Measurements from ENCODE around the gene PPP1R3F. TPM values are rescaled to one million over a fixed set of nuclear protein-coding genes. Genes with fewer than 3 reads are reported as not detected.
"Not testable (repeated sequence)": the region's sequence is repeated elsewhere in the genome, so short reads cannot be mapped to it uniquely, and the experiment has no call there.

PPP1R3F gene
- total RNA-seq, 2 experiments from 2014 or later: 3.2 to 3.5 TPM

DNA sequence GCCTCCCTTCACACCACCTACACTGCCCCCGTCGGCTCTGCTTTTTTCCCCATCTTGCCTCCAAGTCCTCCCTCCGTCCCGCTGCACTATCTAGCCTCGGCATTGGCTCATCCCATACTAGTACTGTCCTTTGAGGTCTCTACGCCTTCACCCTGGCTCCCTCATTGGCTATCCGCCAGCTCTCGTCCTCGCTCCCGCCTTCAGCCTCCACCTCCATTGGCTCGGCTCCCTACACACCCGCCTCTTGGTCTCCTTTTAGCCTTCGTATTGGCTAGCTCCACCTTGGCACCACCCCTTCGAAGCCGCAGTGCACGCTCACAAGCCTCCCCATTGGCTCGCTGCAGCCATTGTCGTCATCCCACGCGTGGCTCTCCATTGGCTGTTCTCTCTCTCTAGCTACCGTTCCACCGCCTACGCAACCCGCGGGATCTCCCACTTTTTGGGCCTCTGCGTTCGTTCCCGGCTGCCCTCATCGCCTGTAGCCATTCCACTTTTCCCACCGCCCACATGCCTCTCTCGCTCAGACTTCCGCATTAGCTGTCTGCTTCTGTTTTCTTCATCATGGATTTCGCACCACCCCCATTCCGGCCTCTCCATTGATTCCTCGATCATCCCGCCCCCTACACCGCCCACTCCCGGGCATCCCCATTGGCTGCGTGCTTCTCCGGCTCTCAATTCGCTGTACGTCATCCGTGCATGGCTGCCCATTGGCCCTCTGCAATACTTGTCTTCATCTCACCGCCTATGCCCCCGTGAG, 405 bp upstream of the PPP1R3F start:
- ChIA-PET POLR2A (interaction anchor here (0.8 to 0.9 kb wide), 4 partner anchors 9 to 103 kb away, joined by 3 to 5 read pairs (median 3); no protein-coding TSS in a partner anchor), CTCF (no interaction called here)

DNA sequence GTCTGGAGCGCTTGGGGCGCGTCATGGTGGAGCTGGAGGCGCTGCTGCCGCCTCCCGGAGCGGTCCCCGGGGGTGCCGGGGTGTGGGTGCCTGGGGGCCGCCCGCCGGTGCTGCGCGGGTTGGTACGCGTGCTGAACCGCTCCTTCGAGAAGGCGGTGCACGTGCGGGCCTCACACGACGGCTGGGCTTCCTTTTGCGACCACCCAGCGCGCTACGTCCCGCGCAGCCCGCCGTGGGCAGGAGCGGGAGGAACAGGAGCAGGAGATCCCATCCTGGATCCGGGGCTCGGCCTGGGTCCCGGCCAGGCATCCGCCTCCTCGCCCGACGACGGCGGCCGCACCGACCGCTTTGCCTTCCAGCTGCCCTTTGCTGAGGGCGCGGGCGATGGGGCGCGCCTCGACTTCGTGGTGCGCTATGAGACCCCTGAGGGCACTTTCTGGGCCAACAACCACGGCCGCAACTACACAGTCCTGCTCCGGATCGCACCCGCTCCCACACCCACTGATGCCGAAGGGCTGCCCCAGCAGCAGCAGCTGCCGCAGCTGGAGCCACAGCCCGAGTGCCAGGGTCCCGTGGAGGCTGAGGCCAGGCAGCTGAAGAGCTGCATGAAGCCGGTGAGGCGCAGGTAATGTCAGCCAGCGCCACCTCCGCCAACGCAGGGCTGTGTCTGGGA, 792 bp downstream of the PPP1R3F start:
- ChIA-PET CTCF (no interaction called here), POLR2A (interaction anchor here (0.6 kb wide), 1 partner anchor 150 kb away, joined by 3 read pairs; no protein-coding TSS in a partner anchor)

DNA sequence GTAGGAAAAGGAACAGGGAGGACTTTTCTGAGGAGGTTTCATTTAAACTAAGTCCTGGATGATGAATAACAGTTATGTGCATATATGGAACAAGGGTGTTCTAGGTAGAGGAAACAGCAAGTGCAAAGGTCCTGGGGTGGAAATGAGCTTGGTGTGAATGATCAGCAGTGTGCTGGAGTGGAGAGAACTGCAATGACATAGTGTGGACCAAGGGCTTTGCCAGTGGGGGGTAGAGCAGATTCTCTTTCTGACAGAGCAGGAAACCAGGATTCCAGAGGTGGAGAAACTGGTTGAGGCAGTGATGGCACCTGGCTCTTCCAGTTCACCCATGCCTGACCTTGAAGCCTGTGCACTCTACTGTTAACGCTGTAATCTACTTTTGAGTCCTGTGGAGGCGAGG, 1.7 kb downstream of the PPP1R3F start:
- ChIA-PET CTCF (no interaction called here), POLR2A (no interaction called here)

DNA sequence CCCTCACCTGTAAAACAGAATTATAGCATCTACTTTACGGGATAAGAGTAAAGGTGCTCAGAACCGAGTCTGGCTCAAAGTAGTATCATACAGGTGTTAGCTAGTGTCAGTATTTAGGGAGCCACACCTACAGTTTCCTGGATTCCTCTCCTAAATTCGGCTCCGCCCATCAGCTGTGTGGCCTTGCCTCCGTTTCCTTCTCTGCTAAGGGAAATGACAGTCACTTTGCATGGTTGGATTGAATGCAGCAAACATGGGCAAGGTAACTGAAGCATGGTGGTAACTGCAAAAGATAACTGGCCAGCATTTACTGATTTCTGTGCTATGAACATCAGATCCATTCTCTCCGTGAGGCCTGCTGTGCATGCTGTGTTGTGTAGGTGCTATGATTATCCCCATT, 2.8 kb downstream of the PPP1R3F start:
- ChIA-PET CTCF (interaction anchor here (0.9 to 1.2 kb wide), 2 partner anchors 9 to 80 kb away, joined by 5 read pairs; no protein-coding TSS in a partner anchor), POLR2A (interaction anchor here (0.6 to 1.1 kb wide), 3 partner anchors 8 to 1692 kb away, joined by 3 to 12 read pairs (median 6); partner anchors contain the start of gene FOXP3)

DNA sequence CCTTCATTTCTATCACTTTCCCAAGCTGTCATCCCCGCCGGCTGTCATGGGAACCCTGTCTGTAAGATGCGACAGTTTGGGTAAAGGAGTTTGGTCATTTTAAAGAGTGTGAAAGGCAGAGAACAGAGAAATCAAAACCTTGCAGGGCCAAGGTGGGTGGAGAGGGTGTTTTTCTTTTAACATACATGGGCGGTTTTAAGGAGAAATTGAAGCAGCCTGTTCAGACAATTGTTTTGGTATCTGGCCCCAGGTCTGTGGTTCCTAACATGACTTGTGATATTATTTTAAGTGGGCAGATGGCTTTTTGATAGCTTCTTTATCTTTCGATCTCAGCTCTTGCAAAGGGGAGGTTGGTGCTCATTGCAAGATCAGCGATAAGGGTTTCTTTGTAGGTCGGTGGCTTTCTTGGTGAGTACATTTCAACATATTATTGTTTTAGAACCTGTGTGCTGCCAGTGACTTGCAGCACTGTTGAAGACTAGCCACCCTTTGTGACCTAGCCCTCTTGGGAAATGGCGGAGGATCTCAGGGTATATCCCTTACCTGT, 3.7 kb downstream of the PPP1R3F start:
- CTCF ChIA-PET: interaction anchor here (0.9 to 1.2 kb wide), 2 partner anchors 10 to 80 kb away, joined by 5 read pairs; no protein-coding TSS in a partner anchor
- POLR2A ChIA-PET: interaction anchor here (0.6 to 1.1 kb wide), 2 partner anchors 9 to 1692 kb away, joined by 3 to 12 read pairs; partner anchors contain the start of gene FOXP3

DNA sequence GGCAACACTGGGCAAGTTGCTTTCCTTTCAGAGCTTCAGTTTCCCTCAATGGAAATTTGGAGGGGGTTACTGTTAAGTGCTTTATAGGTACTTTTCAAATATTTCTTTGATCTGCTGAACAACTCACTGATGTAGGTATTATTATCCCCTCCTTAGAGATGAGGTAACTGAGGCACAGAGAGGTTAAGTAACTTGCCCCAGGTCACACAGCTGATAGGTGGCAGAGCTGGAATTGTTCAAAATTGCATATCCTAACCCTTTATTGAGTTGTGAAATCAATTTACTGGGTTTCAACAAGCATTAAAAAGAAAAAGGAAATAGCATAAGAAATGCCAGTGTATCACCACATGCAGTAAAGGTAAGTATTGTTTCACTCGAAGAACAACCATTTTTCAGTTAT, 6.6 kb downstream of the PPP1R3F start:
- ChIA-PET CTCF (no interaction called here), POLR2A (no interaction called here)

DNA sequence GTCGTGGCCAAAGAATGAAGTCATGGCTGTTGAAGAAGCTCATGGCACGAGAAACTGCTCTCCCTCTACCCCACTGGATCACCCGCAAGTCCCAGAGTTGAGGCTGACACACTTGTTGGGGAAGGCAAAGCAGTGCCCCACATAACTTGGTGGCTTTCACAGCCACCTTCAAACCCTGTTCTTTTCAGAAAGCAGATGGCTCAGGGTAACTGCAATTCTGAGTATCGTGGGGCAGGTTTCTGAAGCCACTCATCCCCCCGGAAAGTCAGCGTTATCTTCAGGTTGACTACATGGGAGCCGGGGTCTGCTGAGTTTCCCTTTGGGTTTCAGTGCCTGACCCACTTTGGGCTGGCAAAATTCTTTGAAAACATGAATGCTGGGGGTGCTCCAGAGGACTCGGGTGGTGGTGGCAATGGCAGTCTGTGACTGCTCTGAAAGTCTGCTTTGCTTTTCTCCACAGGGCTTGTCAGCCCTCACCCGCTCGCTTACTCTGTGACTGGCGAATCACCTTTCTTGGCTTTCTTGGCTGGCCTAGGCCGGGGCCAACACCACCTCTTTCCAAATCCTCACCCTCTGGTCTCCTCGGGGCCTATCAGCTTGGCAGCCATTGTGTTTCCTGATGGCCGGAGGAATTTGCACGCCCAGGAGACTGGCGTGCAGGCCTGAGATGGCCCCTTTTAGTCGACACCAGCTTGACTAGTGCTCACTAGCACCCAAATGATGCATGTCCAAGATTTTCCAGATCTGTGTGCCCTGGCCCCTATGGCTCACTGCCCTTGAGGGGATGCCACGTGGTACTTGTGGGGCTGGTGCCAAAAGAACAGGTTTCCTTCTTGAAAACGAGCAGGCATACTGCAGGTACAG, 7.3 kb downstream of the PPP1R3F start:
- ChIA-PET POLR2A (no interaction called here), CTCF (no interaction called here)

DNA sequence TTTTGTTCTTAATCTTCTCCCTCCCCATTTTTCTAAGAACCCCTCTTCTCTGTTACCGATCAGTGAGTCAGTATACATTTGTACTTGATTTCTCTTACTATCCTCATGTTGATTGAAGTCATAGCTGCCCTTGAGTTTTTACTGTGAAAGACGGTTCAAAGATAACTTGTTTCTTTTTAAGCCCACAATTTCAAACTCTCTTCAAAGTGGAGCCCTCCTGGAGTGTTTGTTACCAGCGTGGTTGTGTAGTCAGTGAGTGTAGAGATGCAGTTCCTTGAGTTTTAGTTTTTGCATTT, 7.9 kb downstream of the PPP1R3F start:
- ChIA-PET CTCF (no interaction called here), POLR2A (no interaction called here)

DNA sequence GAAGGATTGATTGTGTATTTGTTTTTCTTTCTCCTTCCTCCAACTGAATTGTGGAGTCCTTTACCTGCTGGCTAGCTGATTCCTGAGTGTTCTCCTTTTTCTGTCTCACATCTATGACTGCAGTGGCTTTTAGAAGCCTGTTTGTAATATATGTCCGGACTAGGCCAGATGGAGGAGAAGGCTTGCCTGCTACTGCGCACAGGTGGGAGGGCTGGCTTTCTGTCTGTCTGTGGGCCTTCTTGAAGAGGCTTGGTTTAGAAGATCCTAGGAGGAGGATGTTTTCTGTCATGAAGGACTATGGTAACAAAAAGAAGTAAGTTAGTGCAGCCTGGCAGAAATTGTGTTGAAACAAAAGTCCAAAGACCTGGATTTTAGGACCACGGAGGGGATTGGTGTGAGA, 8.5 kb downstream of the PPP1R3F start:
- ChIA-PET POLR2A (interaction anchor here (0.7 kb wide), 1 partner anchor 9 kb away, joined by 3 read pairs; no protein-coding TSS in a partner anchor), CTCF (no interaction called here)

DNA sequence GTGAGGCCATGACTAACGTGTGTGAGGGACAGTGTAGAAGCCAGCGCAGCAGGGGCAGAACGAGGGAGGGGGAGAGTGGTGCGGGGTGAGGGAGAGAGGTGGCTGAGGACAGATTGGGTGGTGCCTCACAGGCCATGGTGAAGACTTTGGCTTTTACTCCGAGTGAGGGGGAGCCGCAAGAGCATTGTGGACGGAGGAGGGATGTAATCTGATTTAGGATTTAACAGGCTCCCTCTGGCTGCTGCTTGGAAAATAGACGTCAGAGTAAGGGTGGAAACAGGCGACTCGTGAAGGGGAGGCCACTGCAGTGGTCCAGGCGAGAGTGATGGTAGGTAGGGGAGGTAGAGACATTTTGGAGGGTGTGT, 13.0 kb downstream of the PPP1R3F start:
- ChIA-PET CTCF (interaction anchor here (0.6 kb wide), 1 partner anchor 132 kb away, joined by 4 read pairs; no protein-coding TSS in a partner anchor), POLR2A (no interaction called here)

DNA sequence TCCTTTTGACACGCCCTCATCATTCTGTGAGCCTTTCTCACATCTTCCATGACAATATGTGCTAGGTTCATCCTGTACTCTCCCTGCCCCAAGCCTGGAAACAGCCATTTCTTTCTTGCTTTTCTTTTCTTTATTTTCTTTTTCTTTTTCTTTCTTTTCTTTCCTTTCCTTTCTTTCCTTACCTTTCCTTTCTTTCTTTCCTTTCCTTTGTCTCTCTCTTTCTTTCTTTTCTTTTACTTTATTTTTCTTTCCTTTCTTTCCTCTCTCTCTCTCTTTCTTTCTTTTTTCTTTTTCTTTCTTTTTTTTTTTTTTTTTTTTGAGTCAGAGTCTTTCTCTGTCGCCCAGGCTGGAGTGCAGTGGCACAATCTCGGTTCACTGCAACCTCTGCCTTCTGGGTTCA, 14.6 kb downstream of the PPP1R3F start:
- POLR2A ChIA-PET: no interaction called here
- CTCF ChIA-PET: no interaction called here

DNA sequence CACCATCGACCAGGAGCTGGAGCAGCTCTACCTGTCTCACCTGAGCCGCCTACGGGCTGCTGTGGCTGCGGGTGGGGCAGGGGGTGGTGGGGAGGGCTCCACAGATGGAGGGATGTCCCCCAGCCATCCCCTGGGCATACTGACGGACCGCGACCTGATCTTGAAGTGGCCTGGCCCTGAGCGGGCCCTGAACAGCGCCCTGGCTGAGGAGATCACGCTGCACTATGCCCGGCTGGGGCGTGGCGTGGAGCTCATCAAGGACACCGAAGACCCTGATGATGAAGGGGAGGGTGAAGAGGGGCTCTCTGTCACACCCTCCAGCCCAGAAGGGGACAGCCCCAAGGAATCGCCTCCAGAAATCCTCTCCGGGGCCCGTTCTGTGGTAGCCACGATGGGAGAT, 16.5 kb downstream of the PPP1R3F start:
- CTCF ChIA-PET: no interaction called here
- POLR2A ChIA-PET: no interaction called here

DNA sequence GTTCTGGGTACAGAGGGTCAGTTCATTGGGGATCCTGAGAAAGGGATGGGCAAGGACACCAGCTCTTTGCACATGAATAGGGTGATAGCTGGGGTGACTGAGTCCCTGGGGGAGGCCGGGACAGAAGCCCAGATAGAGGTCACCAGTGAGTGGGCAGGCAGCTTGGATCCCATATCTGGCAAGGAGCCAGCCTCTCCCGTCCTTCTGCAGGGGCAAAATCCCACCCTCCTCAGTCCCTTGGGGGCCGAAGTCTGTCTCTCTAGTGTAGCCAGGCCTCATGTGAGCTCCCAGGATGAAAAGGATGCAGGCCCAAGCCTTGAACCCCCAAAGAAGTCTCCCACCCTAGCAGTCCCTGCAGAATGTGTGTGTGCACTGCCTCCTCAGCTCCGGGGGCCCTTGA, 17.0 kb downstream of the PPP1R3F start:
- CTCF ChIA-PET: no interaction called here
- POLR2A ChIA-PET: no interaction called here

DNA sequence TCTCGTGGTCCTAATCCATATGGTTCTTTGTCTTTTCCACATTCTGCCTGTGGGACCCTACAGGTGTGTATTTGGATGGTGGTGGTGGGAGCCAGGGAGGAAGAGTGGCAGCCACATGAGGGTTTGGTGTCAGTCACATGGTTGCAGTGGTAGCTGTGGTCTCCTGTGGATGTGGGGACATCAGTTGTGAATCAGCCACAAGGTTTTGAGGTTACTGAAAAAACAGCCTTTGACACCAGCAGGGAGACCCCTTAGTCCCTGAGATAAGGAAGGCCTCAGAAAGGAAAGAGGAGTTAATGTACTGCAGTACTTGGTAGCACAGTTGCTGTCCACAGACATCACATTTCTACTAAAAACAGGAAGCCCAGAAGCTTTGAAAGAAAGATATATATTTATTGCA, 18.1 kb downstream of the PPP1R3F start:
- ChIA-PET CTCF (no interaction called here), POLR2A (no interaction called here)

DNA sequence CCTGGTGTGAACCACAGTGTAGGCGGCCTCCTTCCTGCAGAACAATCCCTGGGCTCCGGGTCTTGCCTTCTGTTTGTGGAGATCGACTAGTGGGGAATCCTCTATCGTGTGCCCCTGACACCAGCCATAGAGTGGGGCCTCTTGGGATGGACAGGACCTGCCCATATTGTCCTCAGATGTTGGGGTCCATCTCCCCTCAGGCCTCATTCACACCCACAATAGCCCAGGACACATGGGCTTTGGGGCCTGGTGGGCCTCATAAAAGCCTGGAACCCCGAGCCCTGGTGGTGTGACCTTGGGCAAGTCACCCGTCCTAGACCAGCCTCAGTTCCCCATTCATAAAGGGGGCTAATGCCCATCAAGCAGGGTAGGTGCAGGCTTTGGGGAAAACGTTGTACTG, 20.6 kb downstream of the PPP1R3F start:
- CTCF ChIA-PET: no interaction called here
- POLR2A ChIA-PET: no interaction called here

DNA sequence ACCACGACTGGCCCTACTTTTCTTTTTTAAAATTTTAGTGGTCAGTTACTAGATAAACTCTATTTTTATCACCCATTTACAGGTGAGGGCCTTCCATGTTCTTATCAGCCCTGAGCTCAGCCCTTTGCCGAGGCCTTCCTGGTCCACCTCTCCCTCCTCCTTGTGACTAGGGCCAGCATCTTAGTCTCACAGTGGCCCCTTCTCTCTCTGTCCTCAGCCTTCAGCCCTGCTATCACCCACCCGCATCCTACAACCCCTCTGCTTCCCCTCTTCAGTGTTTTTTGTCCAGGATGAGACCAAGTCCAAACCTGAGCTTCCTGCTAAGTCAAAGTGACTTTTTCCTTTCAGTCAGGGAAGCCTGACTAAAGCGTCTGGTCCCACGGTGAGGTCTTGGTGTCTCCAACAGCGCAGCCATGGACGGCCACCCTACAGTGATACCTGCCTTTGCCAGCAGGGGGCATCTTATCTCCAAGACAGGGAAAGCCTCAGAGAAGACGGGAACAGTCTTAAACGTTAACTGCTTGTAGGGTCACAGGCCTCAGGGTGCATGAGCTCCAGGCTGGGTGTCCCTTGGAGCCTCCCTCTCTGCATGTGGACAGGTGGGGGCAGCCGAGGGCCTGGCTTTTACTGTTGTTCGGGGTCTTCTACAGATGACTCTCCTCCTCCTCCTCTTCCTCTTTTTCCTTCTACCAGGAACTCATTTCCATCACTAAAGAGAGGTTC, 22.2 kb downstream of the PPP1R3F start:
- ChIA-PET POLR2A (interaction anchor here (0.7 to 1.0 kb wide), 2 partner anchors 17 to 23 kb away, joined by 3 read pairs; no protein-coding TSS in a partner anchor), CTCF (interaction anchor here (0.5 to 0.6 kb wide), 2 partner anchors 89 to 104 kb away, joined by 3 read pairs; no protein-coding TSS in a partner anchor)

DNA sequence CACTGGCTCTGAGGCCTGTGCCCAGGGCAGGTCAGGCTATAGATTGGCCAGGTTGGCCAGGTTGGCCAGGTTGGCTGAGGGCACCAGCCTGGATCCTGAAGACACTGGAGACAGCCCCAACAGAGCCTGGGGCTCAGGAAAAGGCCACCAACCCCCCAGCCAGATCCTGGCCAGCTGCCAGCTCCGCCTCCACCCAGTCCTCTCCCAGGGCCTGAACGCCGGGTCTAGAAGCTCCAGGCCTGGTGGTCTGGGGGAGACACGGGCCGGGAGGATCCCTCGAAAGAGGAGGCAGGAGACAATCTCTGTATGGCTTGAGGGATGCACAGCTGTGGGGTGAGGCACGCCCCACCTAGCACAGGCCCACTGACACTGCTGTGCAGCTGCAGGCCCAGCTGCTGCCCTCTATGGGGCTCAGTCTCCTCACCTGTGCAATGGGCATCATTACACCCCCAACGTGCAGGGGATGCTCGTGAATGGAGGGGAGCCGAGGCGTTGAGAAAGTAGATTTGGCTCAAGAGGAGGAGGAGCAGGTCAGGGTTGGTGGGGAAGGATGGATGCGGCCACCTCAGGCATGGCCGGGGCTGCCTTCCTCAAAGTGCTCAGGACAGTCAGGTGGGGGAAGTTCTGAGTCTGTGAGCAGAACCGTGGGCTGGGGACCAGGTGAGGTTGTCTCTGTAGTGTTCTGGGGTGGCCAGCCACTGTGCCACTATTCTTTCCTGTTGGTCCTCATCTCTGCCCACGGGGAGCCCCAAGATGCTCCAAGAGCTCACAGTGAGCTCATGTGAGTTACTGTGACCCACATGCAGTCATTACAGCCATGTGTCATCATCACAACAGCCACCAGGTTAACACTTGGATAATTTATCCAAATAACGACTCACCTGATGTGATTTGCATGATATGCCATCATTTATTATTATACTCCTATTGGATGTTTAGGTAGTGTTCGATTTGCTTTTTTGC, 23.1 kb downstream of the PPP1R3F start:
- ChIA-PET CTCF (no interaction called here), POLR2A (interaction anchor here (1.0 kb wide), 1 partner anchor 24 kb away, joined by 3 read pairs; no protein-coding TSS in a partner anchor)

DNA sequence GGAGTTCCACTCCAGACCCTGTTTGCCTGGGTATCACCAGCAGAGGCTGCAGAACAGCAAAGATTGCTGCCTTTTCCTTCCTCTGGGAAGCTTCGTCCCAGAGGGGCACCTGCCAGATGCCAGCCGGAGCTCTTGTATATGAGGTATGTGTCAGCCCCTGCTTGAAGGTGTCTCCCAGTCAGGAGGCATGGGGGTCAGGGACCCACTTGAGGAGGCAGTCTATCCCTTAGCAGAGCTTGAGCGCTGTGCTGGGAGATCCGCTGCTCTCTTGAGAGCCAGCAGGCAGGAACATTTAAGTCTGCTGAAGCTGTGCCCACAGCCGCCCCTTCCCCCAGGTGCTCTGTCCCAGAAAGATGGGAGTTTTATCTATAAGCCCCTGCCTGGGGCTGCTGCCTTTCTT, 29.7 kb downstream of the PPP1R3F start:
- CTCF ChIA-PET: not testable (repeated sequence)

More for the DNA sequence above, 29.7 kb downstream of the PPP1R3F start:
- POLR2A ChIA-PET: not testable (repeated sequence)
